K562 (cell line): ENCODE results near the gene BLM. TPM values are rescaled to one million over a fixed set of nuclear protein-coding genes. Genes with fewer than 3 reads are reported as not detected.

Experiments used
- ATAC-seq: fragments of 200-7000 bp; cut with Tn5 transposase; 3 replicates; pipeline ENCODE4 v1.9.1; 2020; ENCODE audit warnings: moderate library complexity
- BruUV-seq: library from RNA; stranded (reverse); fragments of 400-500 nt; replicated peaks from 2 replicates; lab custom pipeline; 2021; lab: Mats Ljungman, UMichigan
- CTCF ChIA-PET: fragments of 300-600 bp; formaldehyde crosslinking; extraction: SDS; loops from one replicate; lab custom pipeline; 2021; ENCODE audit warnings: low intra/inter-chr PET ratio; lab: Yijun Ruan, JAX
- POLR2A ChIA-PET: fragments of 300-600, 350-650 bp; sonication (Branson Sonifier 250); formaldehyde crosslinking; extraction: SDS; loops from one replicate; lab custom pipeline; 2021; ENCODE audit warnings: antibody characterized with exemption, inconsistent platforms; lab: Yijun Ruan, JAX
- DNase-seq, 4 experiments: peaks; one replicate each; pipeline versions ENCODE4 v3.0.0 to v3.0.0-alpha.2; 2011 to 2018; ENCODE audit warnings: low spot score in 3 of 4, mixed read lengths in 3 of 4; ENCODE audit errors: extremely low read depth in 1 of 4
- FAIRE-seq: peaks from 2 replicates; lab custom pipeline; 2011; peaks lifted over from hg19 to GRCh38; lab: Jason Lieb, UNC
- H2AFZ ChIP-seq: 2 replicates; pipeline ENCODE4 v1.6.0; 2011; ENCODE audit warnings: low read depth, low read length, control low read depth, inconsistent platforms
- H3K27ac ChIP-seq: fragments of 200-600 bp; 3 replicates; pipeline ENCODE4 v1.8.0; 2011; ENCODE audit warnings: low read depth, mild to moderate bottlenecking, control low read depth, inconsistent platforms, low read length, moderate library complexity, mixed read lengths; ENCODE audit errors: extremely low read depth
- H3K27me3 ChIP-seq, 2 experiments: fragments of 300-600 bp in 1 of 2; 2 replicates in 1 of 2; 3 replicates in 1 of 2; pipeline versions ENCODE4 v1.6.0 to v1.8.0; 2011; ENCODE audit warnings: inconsistent platforms in 2 of 2, low read length in 2 of 2, mild to moderate bottlenecking in 1 of 2, mixed read lengths in 1 of 2, moderate library complexity in 1 of 2; ENCODE audit not compliant: control insufficient read depth in 2 of 2, insufficient read depth in 2 of 2
- H3K36me3 ChIP-seq: fragments of 300-600 bp; 3 replicates; pipeline ENCODE4 v1.8.0; 2011; ENCODE audit warnings: mild to moderate bottlenecking, low read length, inconsistent platforms; ENCODE audit not compliant: control insufficient read depth, insufficient read depth
- H3K4me1 ChIP-seq, 2 experiments: fragments of 200-600 bp in 1 of 2; replicated peaks in 1 of 2; 2 replicates in 1 of 2; 3 replicates in 1 of 2; pipeline versions ENCODE4 v1.5.1 to v1.8.0; 2011; ENCODE audit warnings: inconsistent platforms in 2 of 2, low read length in 2 of 2, mild to moderate bottlenecking in 1 of 2, mixed read lengths in 1 of 2, moderate library complexity in 1 of 2; ENCODE audit not compliant: control insufficient read depth in 2 of 2, insufficient read depth in 2 of 2
- H3K4me2 ChIP-seq: 2 replicates; pipeline ENCODE4 v1.6.1; 2011; ENCODE audit warnings: low read length, control low read depth, inconsistent platforms, mixed read lengths; ENCODE audit not compliant: insufficient read depth
- H3K4me3 ChIP-seq: fragments of 200-600 bp; sonication (generic), shearing (Covaris generic); 2 replicates; pipeline ENCODE4 v1.5.1; 2016; ENCODE audit warnings: control low read depth, inconsistent platforms
- H3K79me2 ChIP-seq: fragments of 200-600 bp; 3 replicates; pipeline ENCODE4 v1.8.0; 2011; ENCODE audit warnings: low read length, inconsistent platforms; ENCODE audit not compliant: control insufficient read depth, insufficient read depth
- H3K9ac ChIP-seq, 2 experiments: 2 replicates each; pipeline versions ENCODE4 v1.6.0 to v1.6.1; 2011; ENCODE audit warnings: low read depth in 2 of 2, low read length in 2 of 2, control low read depth in 1 of 2, inconsistent platforms in 1 of 2, mild to moderate bottlenecking in 1 of 2, mixed read lengths in 1 of 2; ENCODE audit not compliant: insufficient read depth in 1 of 2
- H3K9me1 ChIP-seq: one replicate; pipeline ENCODE4 v1.6.0; 2011; ENCODE audit warnings: inconsistent platforms, mild to moderate bottlenecking, low read length, moderate library complexity; ENCODE audit not compliant: control insufficient read depth, insufficient read depth
- H3K9me3 ChIP-seq: replicated peaks from 2 replicates; pipeline ENCODE4 v1.5.1; 2011; ENCODE audit warnings: low read depth, low read length, inconsistent platforms; ENCODE audit not compliant: control insufficient read depth, insufficient read depth
- H4K20me1 ChIP-seq: replicated peaks from 2 replicates; pipeline ENCODE4 v1.6.1; 2011; ENCODE audit warnings: low read length, inconsistent platforms, mixed read lengths; ENCODE audit not compliant: control insufficient read depth, insufficient read depth
- ATF1 ChIP-seq, 2 experiments: fragments of 450-650 bp in 1 of 2; IDR thresholded peaks; 2 replicates each; pipeline ENCODE4 v1.6.1; 2016; ENCODE audit warnings: missing compliant biosample characterization in 1 of 2, missing genetic modification characterization in 1 of 2
- CXXC5 ChIP-seq: fragments of 250-450 bp; sonication (Bioruptor Pico); IDR thresholded peaks from 2 replicates; pipeline ENCODE4 v1.8.0; 2022; ENCODE audit warnings: inconsistent platforms, mild to moderate bottlenecking, moderate library complexity
- EZH2 ChIP-seq: IDR thresholded peaks from 2 replicates; pipeline ENCODE4 v1.6.1; 2012; ENCODE audit warnings: low read depth, mild to moderate bottlenecking, inconsistent platforms, low read length, borderline replicate concordance
- FUS ChIP-seq: fragments of 200-400 bp; formaldehyde crosslinking; optimal IDR thresholded peaks from 2 replicates; pipeline ENCODE3; 2017; ENCODE audit warnings: low read depth, low read length
- HNRNPL ChIP-seq: fragments of 200-400 bp; formaldehyde crosslinking; IDR thresholded peaks from 2 replicates; pipeline ENCODE4 v1.6.1; 2017; ENCODE audit warnings: low read depth, mild to moderate bottlenecking, low read length
- JUN ChIP-seq, 2 experiments: sonication (generic) in 1 of 2; formaldehyde crosslinking in 1 of 2; IDR thresholded peaks; 2 replicates each; pipeline versions ENCODE4 v1.6.1 to v1.8.0; 2012 to 2022; ENCODE audit warnings: borderline replicate concordance in 2 of 2, mild to moderate bottlenecking in 2 of 2, improper control_type of control experiment in 1 of 2, low read depth in 1 of 2, low read length in 1 of 2, missing genetic modification reagents in 1 of 2
- SMARCA5 ChIP-seq: fragments of 450-650 bp; IDR thresholded peaks from 2 replicates; pipeline ENCODE4 v1.6.1; 2016
- ZBTB1 ChIP-seq: sonication (generic); formaldehyde crosslinking; IDR thresholded peaks from 2 replicates; pipeline ENCODE4 v1.8.1; 2023; ENCODE audit warnings: missing genetic modification reagents, low read depth, mild to moderate bottlenecking, borderline replicate concordance
- ZNF146 ChIP-seq: IDR thresholded peaks from one replicate; pipeline ENCODE4 v1.6.1; 2018; ENCODE audit warnings: missing compliant biosample characterization; ENCODE audit not compliant: unreplicated experiment
- ZNF239 ChIP-seq: fragments of 250-450 bp; sonication (Bioruptor Pico); IDR thresholded peaks from 2 replicates; pipeline ENCODE4 v1.4.0; 2020; ENCODE audit warnings: mild to moderate bottlenecking
- ZNF316 ChIP-seq: fragments of 450-650 bp; IDR thresholded peaks from 2 replicates; pipeline ENCODE4 v1.6.1; 2016
- ZNF778 ChIP-seq: fragments of 450-650 bp; formaldehyde crosslinking; IDR thresholded peaks from 2 replicates; pipeline ENCODE4 v1.4.0; 2020; ENCODE audit warnings: mild to moderate bottlenecking, moderate library complexity
- WGBS: fragments of 100-300 bp; shearing (Covaris generic); methylation state at CpG from one replicate; pipeline ENCODE4 v1.1.6; 2016; ENCODE audit warnings: low coverage, mixed read lengths; ENCODE audit not compliant: insufficient coverage; ENCODE audit errors: missing lambda C conversion rate; 5-methylcytosine and 5-hydroxymethylcytosine counted together
- in situ Hi-C: fragments of 300-500 bp; cut with MboI; formaldehyde crosslinking; loops from 4 replicates; pipeline ENCODE4 v1.15.0; 2018; ENCODE audit warnings: inconsistent platforms, mixed read lengths
- intact Hi-C: fragments of 100-400 bp; cut with micrococcal nuclease; formaldehyde crosslinking; loops from 2 replicates; pipeline ENCODE4 v1.14.2; 2022
- polyA plus RNA-seq, 8 experiments: library from polyadenylated mRNA; depleted of rRNA in 4 of 8; stranded (reverse) in 5 of 8; unstranded in 3 of 8; fragments of >200 nt; fragmentation: Nextera tagmentation in 2 of 8; fragmentation: Illumina TruSeq in 1 of 8; extraction: Ambion mirVana in 2 of 8; extraction: Trizol in 1 of 8; gene quantifications; 2 replicates each; pipeline versions ENCODE4 v1.2.1 to v1.2.3, GENCODE V29; 2011 to 2014; ENCODE audit warnings: inconsistent platforms in 1 of 8, missing spikeins in 1 of 8
- total RNA-seq, 7 experiments: library from RNA; depleted of rRNA in 6 of 7; stranded (reverse); fragments of >200 nt in 6 of 7; fragmentation: Illumina TruSeq in 2 of 7; extraction: Trizol in 2 of 7; gene quantifications; 2 replicates each; pipeline versions ENCODE4 v1.2.1 to v1.2.3, GENCODE V29; 2011 to 2021; ENCODE audit warnings: low replicate concordance in 1 of 7
- TF ChIP-seq, protein P1 (sequence below): IDR thresholded peaks from 3 replicates; pipeline ENCODE4 v1.6.1; 2011; ENCODE audit warnings: borderline replicate concordance, mild to moderate bottlenecking, moderate library complexity; ENCODE audit not compliant: insufficient read length; ENCODE audit errors: extremely low read depth
- TF ChIP-seq, protein P2 (sequence below): fragments of 450-650 bp; IDR thresholded peaks from 2 replicates; pipeline ENCODE4 v1.6.1; 2016
- TF ChIP-seq, protein P3 (sequence below): sonication (generic); formaldehyde crosslinking; IDR thresholded peaks from 2 replicates; pipeline ENCODE4 v1.8.1; 2023; ENCODE audit warnings: mild to moderate bottlenecking, missing genetic modification reagents

The BLM gene
- total and polyA plus RNA-seq, 9 of the 15 experiments (the other 6 are each of a cell fraction or from before 2014, with no cell fraction given) = 21.0 to 56.0 (median 43.9) TPM

DNA sequence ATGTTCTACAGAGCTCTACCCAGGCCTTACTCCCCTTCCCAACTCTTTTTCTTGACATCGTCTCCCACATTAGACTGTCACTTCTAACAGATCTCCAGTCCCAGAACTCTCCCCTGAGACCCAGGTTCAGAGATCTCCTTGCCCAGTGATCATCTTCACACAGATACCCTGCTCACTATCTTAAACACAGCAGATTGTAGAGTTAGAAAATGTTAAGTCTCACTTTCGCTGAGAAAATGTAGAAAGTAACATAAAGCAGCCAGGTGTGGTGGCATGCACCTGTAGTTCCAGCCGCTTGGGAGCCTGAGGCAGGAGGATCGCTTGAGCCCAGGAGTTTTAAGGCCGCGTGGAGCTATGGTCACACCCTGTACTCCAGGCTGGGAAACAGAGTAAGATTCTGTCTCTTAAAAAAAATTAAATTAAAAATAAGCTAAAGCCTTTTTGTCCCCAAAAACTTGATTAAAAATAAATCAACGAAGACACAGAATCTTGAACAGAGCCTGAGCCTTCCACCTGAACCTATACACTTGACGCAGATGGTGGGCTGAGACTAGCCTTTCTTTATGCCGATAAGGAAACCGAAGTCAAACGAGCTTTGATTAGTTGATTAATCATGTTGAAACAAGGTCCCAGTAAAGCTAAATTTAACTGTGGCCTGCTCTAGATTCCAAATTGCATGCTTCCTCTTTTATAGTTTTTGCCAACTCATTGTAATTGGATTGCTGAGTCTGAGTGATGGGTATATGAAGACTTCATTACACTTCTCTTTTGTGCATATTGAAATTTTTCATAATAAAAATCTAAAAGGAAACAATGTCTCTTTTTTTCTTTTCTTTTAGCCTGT lies 31.3 kb upstream of the BLM start:
- Histone ChIP-seq H2AFZ (peak overlapping the region; percentile 73), H4K20me1 (no peaks in the 10 kb centered on the region), H3K4me3 (no peak overlapping the region), H3K4me1 (peaks cover 4 to 21% of the 10 kb centered on the region in 2 experiments; a peak in 4 of 5 replicates), H3K9me3 (no peaks in the 10 kb centered on the region; the same call in 1 of the 2 replicates), H3K36me3 (no peaks in the 10 kb centered on the region; the same call in 2 of the 3 replicates), H3K9ac (no peak overlapping the region), H3K79me2 (no peaks in the 10 kb centered on the region), H3K27me3 (no peaks in the 10 kb centered on the region), H3K9me1 (no peaks in the 10 kb centered on the region), H3K4me2 (no peak overlapping the region), H3K27ac (peak overlapping the region; percentile 49; the same call in 2 of the 3 replicates)
- in situ Hi-C loops = no loop called here
- 42% methylated on average over 11 of the region's 11 CpGs for WGBS
- POLR2A ChIA-PET = interaction anchor here (0.5 to 1.0 kb wide), 4 partner anchors 9 to 19 kb away, joined by 3 to 4 read pairs (median 3); no protein-coding TSS in a partner anchor
- DNase-seq (peak in 1 of 4 experiments; percentile 40), ATAC-seq (peak; percentile 69), FAIRE-seq (peak; percentile 63)
- CTCF ChIA-PET = no interaction called here
- no TSS peak for BruUV-seq
- intact Hi-C loops = no loop called here
- TF ChIP-seq, protein P1, sequence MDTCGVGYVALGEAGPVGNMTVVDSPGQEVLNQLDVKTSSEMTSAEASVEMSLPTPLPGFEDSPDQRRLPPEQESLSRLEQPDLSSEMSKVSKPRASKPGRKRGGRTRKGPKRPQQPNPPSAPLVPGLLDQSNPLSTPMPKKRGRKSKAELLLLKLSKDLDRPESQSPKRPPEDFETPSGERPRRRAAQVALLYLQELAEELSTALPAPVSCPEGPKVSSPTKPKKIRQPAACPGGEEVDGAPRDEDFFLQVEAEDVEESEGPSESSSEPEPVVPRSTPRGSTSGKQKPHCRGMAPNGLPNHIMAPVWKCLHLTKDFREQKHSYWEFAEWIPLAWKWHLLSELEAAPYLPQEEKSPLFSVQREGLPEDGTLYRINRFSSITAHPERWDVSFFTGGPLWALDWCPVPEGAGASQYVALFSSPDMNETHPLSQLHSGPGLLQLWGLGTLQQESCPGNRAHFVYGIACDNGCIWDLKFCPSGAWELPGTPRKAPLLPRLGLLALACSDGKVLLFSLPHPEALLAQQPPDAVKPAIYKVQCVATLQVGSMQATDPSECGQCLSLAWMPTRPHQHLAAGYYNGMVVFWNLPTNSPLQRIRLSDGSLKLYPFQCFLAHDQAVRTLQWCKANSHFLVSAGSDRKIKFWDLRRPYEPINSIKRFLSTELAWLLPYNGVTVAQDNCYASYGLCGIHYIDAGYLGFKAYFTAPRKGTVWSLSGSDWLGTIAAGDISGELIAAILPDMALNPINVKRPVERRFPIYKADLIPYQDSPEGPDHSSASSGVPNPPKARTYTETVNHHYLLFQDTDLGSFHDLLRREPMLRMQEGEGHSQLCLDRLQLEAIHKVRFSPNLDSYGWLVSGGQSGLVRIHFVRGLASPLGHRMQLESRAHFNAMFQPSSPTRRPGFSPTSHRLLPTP = no peak
- TF ChIP-seq ZNF778 (CRISPR knock-in tag) = no peak
- TF ChIP-seq FUS = no peak
- TF ChIP-seq, protein P2, sequence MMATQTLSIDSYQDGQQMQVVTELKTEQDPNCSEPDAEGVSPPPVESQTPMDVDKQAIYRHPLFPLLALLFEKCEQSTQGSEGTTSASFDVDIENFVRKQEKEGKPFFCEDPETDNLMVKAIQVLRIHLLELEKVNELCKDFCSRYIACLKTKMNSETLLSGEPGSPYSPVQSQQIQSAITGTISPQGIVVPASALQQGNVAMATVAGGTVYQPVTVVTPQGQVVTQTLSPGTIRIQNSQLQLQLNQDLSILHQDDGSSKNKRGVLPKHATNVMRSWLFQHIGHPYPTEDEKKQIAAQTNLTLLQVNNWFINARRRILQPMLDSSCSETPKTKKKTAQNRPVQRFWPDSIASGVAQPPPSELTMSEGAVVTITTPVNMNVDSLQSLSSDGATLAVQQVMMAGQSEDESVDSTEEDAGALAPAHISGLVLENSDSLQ = peak; percentile 67
- peak; percentile 22; the same call in 1 of the 2 replicates for TF ChIP-seq CXXC5 (CRISPR knock-in tag)
- TF ChIP-seq HNRNPL = no peak
- peak; percentile 96 for TF ChIP-seq ZNF316
- TF ChIP-seq ZNF146 (CRISPR knock-in tag) = no peak
- TF ChIP-seq SMARCA5 = no peak; the same call in 1 of the 2 replicates
- TF ChIP-seq ATF1 (CRISPR knock-in tag; IDR thresholded peaks at IDR 0.05) = no peak
- TF ChIP-seq ATF1 (tag; IDR thresholded peaks at IDR 0.05) = no peak
- TF ChIP-seq, protein P3, sequence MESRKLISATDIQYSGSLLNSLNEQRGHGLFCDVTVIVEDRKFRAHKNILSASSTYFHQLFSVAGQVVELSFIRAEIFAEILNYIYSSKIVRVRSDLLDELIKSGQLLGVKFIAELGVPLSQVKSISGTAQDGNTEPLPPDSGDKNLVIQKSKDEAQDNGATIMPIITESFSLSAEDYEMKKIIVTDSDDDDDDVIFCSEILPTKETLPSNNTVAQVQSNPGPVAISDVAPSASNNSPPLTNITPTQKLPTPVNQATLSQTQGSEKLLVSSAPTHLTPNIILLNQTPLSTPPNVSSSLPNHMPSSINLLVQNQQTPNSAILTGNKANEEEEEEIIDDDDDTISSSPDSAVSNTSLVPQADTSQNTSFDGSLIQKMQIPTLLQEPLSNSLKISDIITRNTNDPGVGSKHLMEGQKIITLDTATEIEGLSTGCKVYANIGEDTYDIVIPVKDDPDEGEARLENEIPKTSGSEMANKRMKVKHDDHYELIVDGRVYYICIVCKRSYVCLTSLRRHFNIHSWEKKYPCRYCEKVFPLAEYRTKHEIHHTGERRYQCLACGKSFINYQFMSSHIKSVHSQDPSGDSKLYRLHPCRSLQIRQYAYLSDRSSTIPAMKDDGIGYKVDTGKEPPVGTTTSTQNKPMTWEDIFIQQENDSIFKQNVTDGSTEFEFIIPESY (CRISPR knock-in tag) = no peak
- TF ChIP-seq JUN (IDR thresholded peaks at IDR 0.05; ENCODE audit: borderline replicate concordance, low read depth, low read length) = no peak
- no peak for TF ChIP-seq JUN (CRISPR knock-in tag; IDR thresholded peaks at IDR 0.05; ENCODE audit: borderline replicate concordance)
- no peak for TF ChIP-seq EZH2
- no peak for TF ChIP-seq ZNF239
- no peak for TF ChIP-seq ZBTB1 (CRISPR knock-in tag)
